GM23338 (cell line): ENCODE results near the gene TBC1D10B. TPM values are rescaled to one million over a fixed set of nuclear protein-coding genes. Genes with fewer than 3 reads are reported as not detected.

Experiments used
- ATAC-seq: fragments of 200-7000 bp; cut with Tn5 transposase; 3 replicates; pipeline ENCODE4 v1.9.1; 2020
- DNase-seq: peaks from one replicate; pipeline ENCODE4 v3.0.0-alpha.2; 2015; ENCODE audit warnings: low spot score
- H2AFZ ChIP-seq: fragments of 200-600 bp; sonication (generic); 2 replicates; pipeline ENCODE4 v1.8.0; 2016; ENCODE audit warnings: antibody characterized with exemption, mild to moderate bottlenecking, moderate library complexity
- H3F3A ChIP-seq: fragments of 200-600 bp; sonication (generic); replicated peaks from 2 replicates; pipeline ENCODE4 v1.8.0; 2017; ENCODE audit warnings: antibody characterized with exemption, mixed run types, low read depth
- H3K27ac ChIP-seq: fragments of 200-600 bp; sonication (generic); 2 replicates; pipeline ENCODE4 v1.6.1; 2016; ENCODE audit warnings: low read depth
- H3K27me3 ChIP-seq: fragments of 200-600 bp; sonication (generic); 2 replicates; pipeline ENCODE4 v1.8.0; 2016; ENCODE audit warnings: mild to moderate bottlenecking, mixed run types, moderate library complexity; ENCODE audit not compliant: insufficient read depth
- H3K36me3 ChIP-seq: fragments of 200-600 bp; sonication (generic); 2 replicates; pipeline ENCODE4 v1.8.0; 2016; ENCODE audit warnings: mild to moderate bottlenecking; ENCODE audit not compliant: insufficient read depth
- H3K4me1 ChIP-seq: fragments of 200-600 bp; sonication (generic); 2 replicates; pipeline ENCODE4 v1.8.0; 2016; ENCODE audit warnings: mild to moderate bottlenecking, moderate library complexity; ENCODE audit not compliant: insufficient read depth
- H3K4me2 ChIP-seq: fragments of 200-600 bp; sonication (generic); 2 replicates; pipeline ENCODE4 v1.7.1; 2017; ENCODE audit warnings: mixed run types
- H3K4me3 ChIP-seq: fragments of 200-600 bp; sonication (generic); 2 replicates; pipeline ENCODE4 v1.6.1; 2016; ENCODE audit warnings: mixed run types
- H3K79me2 ChIP-seq: fragments of 200-600 bp; sonication (generic); replicated peaks from 2 replicates; pipeline ENCODE4 v1.8.0; 2017; ENCODE audit warnings: mild to moderate bottlenecking; ENCODE audit not compliant: insufficient read depth
- H3K9me2 ChIP-seq: fragments of 200-600 bp; sonication (generic); 2 replicates; pipeline ENCODE4 v1.8.0; 2017; ENCODE audit not compliant: insufficient read depth
- H4K20me1 ChIP-seq: fragments of 200-600 bp; sonication (generic); replicated peaks from 2 replicates; pipeline ENCODE4 v1.8.0; 2017; ENCODE audit warnings: mild to moderate bottlenecking; ENCODE audit not compliant: insufficient read depth
- H3K27ac Mint-ChIP-seq: 2 replicates; pipeline ENCODE4 v1.8.0; 2020; ENCODE audit warnings: inconsistent platforms, mild to moderate bottlenecking, moderate library complexity, mixed read lengths
- H3K27me3 Mint-ChIP-seq: 3 replicates; pipeline ENCODE4 v1.8.0; 2022; ENCODE audit warnings: low read depth, mild to moderate bottlenecking, moderate library complexity, mixed read lengths, inconsistent platforms; ENCODE audit not compliant: insufficient read depth, poor library complexity
- H3K36me3 Mint-ChIP-seq: 3 replicates; pipeline ENCODE4 v1.8.0; 2021; ENCODE audit warnings: low read depth, mild to moderate bottlenecking, inconsistent platforms, moderate library complexity, mixed read lengths
- H3K4me1 Mint-ChIP-seq: 3 replicates; pipeline ENCODE4 v1.8.0; 2020; ENCODE audit warnings: mild to moderate bottlenecking, inconsistent platforms, mixed read lengths
- H3K4me3 Mint-ChIP-seq: 3 replicates; pipeline ENCODE4 v1.8.0; 2021; ENCODE audit warnings: moderate library complexity, mild to moderate bottlenecking, inconsistent platforms, mixed read lengths
- H3K9me3 Mint-ChIP-seq: 3 replicates; pipeline ENCODE4 v1.8.0; 2020; ENCODE audit warnings: moderate library complexity, mild to moderate bottlenecking, inconsistent platforms, mixed read lengths
- CREB1 ChIP-seq: fragments of 250-450 bp; sonication (Bioruptor Pico); IDR thresholded peaks from 2 replicates; pipeline ENCODE4 v1.5.0; 2020; ENCODE audit warnings: low read depth, mild to moderate bottlenecking, moderate library complexity
- EZH2 ChIP-seq: fragments of 200-600 bp; sonication (generic); IDR thresholded peaks from one replicate; pipeline ENCODE4 v1.8.0; 2017; ENCODE audit warnings: antibody characterized with exemption, mild to moderate bottlenecking, low read depth; ENCODE audit not compliant: unreplicated experiment
- EZH2phosphoT487 ChIP-seq: fragments of 200-600 bp; sonication (generic); IDR thresholded peaks from one replicate; pipeline ENCODE4 v1.8.1; 2018; ENCODE audit warnings: antibody characterized with exemption; ENCODE audit not compliant: unreplicated experiment
- NANOG ChIP-seq: IDR thresholded peaks from 2 replicates; pipeline ENCODE4 v1.6.1; 2016; ENCODE audit warnings: antibody characterized with exemption, borderline replicate concordance
- POLR2AphosphoS5 ChIP-seq: IDR thresholded peaks from 2 replicates; pipeline ENCODE4 v1.6.1; 2016; ENCODE audit warnings: antibody characterized with exemption, low read depth
- STAT1 ChIP-seq: IDR thresholded peaks from one replicate; pipeline ENCODE4 v1.6.1; 2016; ENCODE audit warnings: antibody characterized with exemption; ENCODE audit not compliant: unreplicated experiment
- ZNF331 ChIP-seq: fragments of 250-450 bp; sonication (Bioruptor Pico); IDR thresholded peaks from 2 replicates; pipeline ENCODE4 v1.5.0; 2020; ENCODE audit warnings: low read depth, mild to moderate bottlenecking, moderate library complexity
- polyA plus RNA-seq: library from polyadenylated mRNA; unstranded; fragments of >200 nt; fragmentation: Nextera tagmentation; extraction: Ambion mirVana; gene quantifications from 2 replicates; pipeline ENCODE4 v1.2.1, GENCODE V29; 2016
- total RNA-seq: library from RNA; depleted of rRNA; stranded (reverse); fragments of >200 nt; shearing (Covaris generic); gene quantifications from 2 replicates; pipeline ENCODE4 v1.2.3, GENCODE V29; 2014
- TF ChIP-seq, protein P1 (sequence below): IDR thresholded peaks from 2 replicates; pipeline ENCODE4 v1.6.1; 2016; ENCODE audit warnings: antibody characterized with exemption
- TF ChIP-seq, protein P2 (sequence below): fragments of 250-450 bp; sonication (Bioruptor Pico); IDR thresholded peaks from 2 replicates; pipeline ENCODE4 v1.5.0; 2020; ENCODE audit warnings: mild to moderate bottlenecking, moderate library complexity
- TF ChIP-seq, protein P3 (sequence below), 2 experiments: fragments of 200-600 bp in 1 of 2; sonication (generic) in 1 of 2; conservative IDR thresholded peaks; 2 replicates each; pipeline versions ENCODE4 v1.5.1 to v1.6.1; 2016 to 2017; ENCODE audit warnings: antibody characterized with exemption in 2 of 2, low read depth in 2 of 2, mild to moderate bottlenecking in 2 of 2, moderate library complexity in 1 of 2
- TF ChIP-seq, protein P4 (sequence below): IDR thresholded peaks from one replicate; pipeline ENCODE4 v1.6.1; 2018; ENCODE audit warnings: antibody characterized with exemption; ENCODE audit not compliant: unreplicated experiment

The TBC1D10B gene
- total and polyA plus RNA-seq, 2 experiments from 2014 or later = 13.3 to 30.8 TPM

DNA sequence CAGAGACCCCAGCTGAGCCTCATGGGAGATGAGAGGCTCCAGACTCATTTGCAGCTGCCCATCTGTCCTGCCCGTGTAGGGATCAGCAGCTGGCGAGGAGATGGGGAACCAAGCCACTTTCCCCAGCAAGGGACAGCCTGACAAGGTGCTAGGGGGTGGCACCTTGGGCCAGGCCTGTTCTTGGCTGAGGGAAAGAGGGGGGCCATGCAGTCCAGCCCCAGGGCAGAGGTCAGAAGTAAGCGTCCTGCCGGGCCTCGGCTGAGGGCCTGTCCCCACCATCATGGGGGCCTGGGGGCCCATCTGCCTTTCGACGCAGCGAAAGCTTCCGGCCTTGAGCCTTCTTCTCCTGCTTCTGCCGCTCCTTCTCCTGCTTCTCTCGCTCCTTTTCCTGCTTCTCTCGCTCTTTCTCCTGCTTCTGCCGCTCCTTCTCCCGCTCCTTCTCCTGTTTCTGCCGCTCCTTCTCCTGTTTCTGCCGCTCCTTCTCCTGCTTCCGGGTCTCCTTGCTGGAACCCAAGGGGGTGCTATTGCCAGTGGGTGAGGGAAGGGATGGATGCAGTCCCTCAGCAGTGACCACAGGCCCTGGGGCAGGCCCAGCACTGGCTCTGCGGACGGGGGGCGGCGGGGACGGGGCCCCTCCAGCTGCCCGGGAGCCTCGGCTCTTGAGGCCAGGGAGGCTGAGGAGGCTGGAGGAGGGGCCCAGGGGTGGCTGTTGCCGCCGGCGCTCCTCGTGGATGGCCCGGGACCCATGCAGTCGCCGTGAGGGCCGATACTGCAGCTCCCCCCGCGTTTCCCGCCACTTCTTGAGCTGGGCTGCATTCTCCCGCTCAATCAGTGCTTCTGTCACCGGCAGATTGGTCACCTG is 12.3 kb downstream of the TBC1D10B start:
- no peaks in the 10 kb centered on the region for H3K27me3 ChIP-seq
- H3K79me2 ChIP-seq = peaks cover 16% of the 10 kb centered on the region
- no peak overlapping the region for H3K27ac ChIP-seq
- Mint-ChIP-seq H3K4me3 (no peak overlapping the region; the same call in 2 of the 3 replicates), H3K9me3 (peaks cover 4% of the 10 kb centered on the region; the same call in 2 of the 3 replicates), H3K36me3 (peaks cover 43% of the 10 kb centered on the region), H3K27me3 (peaks cover 23% of the 10 kb centered on the region), H3K4me1 (peaks cover 31% of the 10 kb centered on the region), H3K27ac (no peak overlapping the region)
- no peaks in the 10 kb centered on the region for H3K36me3 ChIP-seq
- no peak overlapping the region for H3K4me3 ChIP-seq
- H3K9me2 ChIP-seq = no peaks in the 10 kb centered on the region
- H3K4me2 ChIP-seq = no peak overlapping the region
- peaks cover 3% of the 10 kb centered on the region for H3K4me1 ChIP-seq
- DNase-seq (no peak), ATAC-seq (no peak)
- no peak overlapping the region for H2AFZ ChIP-seq
- 0 out of 2 replicates have a peak, but pooled peaks cover 3% of the 10 kb centered on the region for H3F3A ChIP-seq
- no peaks in the 10 kb centered on the region for H4K20me1 ChIP-seq
- TF ChIP-seq CREB1 (CRISPR knock-in tag) (no peak), NANOG (no peak), EZH2phosphoT487 (no peak), POLR2AphosphoS5 (no peak), EZH2 (no peak), ZNF331 (CRISPR knock-in tag) (no peak), STAT1 (no peak)
- TF ChIP-seq, protein P1, sequence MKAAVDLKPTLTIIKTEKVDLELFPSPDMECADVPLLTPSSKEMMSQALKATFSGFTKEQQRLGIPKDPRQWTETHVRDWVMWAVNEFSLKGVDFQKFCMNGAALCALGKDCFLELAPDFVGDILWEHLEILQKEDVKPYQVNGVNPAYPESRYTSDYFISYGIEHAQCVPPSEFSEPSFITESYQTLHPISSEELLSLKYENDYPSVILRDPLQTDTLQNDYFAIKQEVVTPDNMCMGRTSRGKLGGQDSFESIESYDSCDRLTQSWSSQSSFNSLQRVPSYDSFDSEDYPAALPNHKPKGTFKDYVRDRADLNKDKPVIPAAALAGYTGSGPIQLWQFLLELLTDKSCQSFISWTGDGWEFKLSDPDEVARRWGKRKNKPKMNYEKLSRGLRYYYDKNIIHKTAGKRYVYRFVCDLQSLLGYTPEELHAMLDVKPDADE = no peak
- TF ChIP-seq, protein P2, sequence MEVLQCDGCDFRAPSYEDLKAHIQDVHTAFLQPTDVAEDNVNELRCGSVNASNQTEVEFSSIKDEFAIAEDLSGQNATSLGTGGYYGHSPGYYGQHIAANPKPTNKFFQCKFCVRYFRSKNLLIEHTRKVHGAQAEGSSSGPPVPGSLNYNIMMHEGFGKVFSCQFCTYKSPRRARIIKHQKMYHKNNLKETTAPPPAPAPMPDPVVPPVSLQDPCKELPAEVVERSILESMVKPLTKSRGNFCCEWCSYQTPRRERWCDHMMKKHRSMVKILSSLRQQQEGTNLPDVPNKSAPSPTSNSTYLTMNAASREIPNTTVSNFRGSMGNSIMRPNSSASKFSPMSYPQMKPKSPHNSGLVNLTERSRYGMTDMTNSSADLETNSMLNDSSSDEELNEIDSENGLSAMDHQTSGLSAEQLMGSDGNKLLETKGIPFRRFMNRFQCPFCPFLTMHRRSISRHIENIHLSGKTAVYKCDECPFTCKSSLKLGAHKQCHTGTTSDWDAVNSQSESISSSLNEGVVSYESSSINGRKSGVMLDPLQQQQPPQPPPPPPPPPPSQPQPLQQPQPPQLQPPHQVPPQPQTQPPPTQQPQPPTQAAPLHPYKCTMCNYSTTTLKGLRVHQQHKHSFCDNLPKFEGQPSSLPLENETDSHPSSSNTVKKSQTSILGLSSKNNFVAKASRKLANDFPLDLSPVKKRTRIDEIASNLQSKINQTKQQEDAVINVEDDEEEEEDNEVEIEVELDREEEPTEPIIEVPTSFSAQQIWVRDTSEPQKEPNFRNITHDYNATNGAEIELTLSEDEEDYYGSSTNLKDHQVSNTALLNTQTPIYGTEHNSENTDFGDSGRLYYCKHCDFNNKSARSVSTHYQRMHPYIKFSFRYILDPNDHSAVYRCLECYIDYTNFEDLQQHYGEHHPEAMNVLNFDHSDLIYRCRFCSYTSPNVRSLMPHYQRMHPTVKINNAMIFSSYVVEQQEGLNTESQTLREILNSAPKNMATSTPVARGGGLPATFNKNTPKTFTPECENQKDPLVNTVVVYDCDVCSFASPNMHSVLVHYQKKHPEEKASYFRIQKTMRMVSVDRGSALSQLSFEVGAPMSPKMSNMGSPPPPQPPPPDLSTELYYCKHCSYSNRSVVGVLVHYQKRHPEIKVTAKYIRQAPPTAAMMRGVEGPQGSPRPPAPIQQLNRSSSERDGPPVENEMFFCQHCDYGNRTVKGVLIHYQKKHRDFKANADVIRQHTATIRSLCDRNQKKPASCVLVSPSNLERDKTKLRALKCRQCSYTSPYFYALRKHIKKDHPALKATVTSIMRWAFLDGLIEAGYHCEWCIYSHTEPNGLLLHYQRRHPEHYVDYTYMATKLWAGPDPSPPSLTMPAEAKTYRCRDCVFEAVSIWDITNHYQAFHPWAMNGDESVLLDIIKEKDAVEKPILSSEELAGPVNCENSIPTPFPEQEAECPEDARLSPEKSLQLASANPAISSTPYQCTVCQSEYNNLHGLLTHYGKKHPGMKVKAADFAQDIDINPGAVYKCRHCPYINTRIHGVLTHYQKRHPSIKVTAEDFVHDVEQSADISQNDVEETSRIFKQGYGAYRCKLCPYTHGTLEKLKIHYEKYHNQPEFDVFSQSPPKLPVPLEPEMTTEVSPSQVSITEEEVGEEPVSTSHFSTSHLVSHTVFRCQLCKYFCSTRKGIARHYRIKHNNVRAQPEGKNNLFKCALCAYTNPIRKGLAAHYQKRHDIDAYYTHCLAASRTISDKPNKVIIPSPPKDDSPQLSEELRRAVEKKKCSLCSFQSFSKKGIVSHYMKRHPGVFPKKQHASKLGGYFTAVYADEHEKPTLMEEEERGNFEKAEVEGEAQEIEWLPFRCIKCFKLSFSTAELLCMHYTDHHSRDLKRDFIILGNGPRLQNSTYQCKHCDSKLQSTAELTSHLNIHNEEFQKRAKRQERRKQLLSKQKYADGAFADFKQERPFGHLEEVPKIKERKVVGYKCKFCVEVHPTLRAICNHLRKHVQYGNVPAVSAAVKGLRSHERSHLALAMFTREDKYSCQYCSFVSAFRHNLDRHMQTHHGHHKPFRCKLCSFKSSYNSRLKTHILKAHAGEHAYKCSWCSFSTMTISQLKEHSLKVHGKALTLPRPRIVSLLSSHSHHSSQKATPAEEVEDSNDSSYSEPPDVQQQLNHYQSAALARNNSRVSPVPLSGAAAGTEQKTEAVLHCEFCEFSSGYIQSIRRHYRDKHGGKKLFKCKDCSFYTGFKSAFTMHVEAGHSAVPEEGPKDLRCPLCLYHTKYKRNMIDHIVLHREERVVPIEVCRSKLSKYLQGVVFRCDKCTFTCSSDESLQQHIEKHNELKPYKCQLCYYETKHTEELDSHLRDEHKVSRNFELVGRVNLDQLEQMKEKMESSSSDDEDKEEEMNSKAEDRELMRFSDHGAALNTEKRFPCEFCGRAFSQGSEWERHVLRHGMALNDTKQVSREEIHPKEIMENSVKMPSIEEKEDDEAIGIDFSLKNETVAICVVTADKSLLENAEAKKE (CRISPR knock-in tag) = no peak
- TF ChIP-seq, protein P3, sequence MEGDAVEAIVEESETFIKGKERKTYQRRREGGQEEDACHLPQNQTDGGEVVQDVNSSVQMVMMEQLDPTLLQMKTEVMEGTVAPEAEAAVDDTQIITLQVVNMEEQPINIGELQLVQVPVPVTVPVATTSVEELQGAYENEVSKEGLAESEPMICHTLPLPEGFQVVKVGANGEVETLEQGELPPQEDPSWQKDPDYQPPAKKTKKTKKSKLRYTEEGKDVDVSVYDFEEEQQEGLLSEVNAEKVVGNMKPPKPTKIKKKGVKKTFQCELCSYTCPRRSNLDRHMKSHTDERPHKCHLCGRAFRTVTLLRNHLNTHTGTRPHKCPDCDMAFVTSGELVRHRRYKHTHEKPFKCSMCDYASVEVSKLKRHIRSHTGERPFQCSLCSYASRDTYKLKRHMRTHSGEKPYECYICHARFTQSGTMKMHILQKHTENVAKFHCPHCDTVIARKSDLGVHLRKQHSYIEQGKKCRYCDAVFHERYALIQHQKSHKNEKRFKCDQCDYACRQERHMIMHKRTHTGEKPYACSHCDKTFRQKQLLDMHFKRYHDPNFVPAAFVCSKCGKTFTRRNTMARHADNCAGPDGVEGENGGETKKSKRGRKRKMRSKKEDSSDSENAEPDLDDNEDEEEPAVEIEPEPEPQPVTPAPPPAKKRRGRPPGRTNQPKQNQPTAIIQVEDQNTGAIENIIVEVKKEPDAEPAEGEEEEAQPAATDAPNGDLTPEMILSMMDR (conservative IDR thresholded peaks at IDR 0.05; ENCODE audit: low read depth in 2 of 2) = no peak
- TF ChIP-seq, protein P4, sequence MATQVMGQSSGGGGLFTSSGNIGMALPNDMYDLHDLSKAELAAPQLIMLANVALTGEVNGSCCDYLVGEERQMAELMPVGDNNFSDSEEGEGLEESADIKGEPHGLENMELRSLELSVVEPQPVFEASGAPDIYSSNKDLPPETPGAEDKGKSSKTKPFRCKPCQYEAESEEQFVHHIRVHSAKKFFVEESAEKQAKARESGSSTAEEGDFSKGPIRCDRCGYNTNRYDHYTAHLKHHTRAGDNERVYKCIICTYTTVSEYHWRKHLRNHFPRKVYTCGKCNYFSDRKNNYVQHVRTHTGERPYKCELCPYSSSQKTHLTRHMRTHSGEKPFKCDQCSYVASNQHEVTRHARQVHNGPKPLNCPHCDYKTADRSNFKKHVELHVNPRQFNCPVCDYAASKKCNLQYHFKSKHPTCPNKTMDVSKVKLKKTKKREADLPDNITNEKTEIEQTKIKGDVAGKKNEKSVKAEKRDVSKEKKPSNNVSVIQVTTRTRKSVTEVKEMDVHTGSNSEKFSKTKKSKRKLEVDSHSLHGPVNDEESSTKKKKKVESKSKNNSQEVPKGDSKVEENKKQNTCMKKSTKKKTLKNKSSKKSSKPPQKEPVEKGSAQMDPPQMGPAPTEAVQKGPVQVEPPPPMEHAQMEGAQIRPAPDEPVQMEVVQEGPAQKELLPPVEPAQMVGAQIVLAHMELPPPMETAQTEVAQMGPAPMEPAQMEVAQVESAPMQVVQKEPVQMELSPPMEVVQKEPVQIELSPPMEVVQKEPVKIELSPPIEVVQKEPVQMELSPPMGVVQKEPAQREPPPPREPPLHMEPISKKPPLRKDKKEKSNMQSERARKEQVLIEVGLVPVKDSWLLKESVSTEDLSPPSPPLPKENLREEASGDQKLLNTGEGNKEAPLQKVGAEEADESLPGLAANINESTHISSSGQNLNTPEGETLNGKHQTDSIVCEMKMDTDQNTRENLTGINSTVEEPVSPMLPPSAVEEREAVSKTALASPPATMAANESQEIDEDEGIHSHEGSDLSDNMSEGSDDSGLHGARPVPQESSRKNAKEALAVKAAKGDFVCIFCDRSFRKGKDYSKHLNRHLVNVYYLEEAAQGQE = no peak
